HG03280 (cell line): ENCODE data around the gene SETBP1.

Experiments
- ATAC-seq: cut with Tn5 transposase; IDR thresholded peaks from one replicate; pipeline ENCODE4 v1.9.1; 2021; ENCODE audit warnings: mild to moderate bottlenecking, moderate library complexity; ENCODE audit not compliant: unreplicated experiment

The SETBP1 gene

GRCh38 chr18:45004546-45005080, 323.9 kb downstream of the SETBP1 start:
- no peak for ATAC-seq

- no peak for ATAC-seq
These were observed 326.2 kb downstream of the SETBP1 start for GRCh38 chr18:45006934-45007333.

DNA sequence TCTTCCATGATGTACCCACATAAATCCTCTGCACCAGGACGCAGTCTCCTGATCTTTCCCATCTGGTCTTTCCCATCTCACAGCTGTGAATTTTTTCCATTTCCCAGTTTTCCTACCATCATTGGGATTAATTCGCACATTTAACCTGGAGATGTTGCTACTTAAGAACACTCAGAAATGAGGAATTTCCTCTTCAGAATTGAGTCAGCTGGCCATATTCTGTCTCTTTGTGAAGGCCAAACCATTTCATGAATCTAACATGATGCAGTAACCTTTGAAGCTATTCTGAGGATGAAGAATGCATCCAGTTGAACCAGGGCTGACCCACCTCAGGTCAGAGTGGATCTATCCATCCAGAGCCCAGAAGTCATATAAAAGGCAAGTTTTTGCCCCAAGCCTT, 326.8 kb downstream of the SETBP1 start:
- ATAC-seq, result no peak

GRCh38 chr18:45008694-45009413, 328.2 kb downstream of the SETBP1 start:
- no peak for ATAC-seq

GRCh38 chr18:45009756-45010155, 329.1 kb downstream of the SETBP1 start:
- no peak for ATAC-seq

- no peak for ATAC-seq
These were observed 331.6 kb downstream of the SETBP1 start for GRCh38 chr18:45012286-45012685.

DNA sequence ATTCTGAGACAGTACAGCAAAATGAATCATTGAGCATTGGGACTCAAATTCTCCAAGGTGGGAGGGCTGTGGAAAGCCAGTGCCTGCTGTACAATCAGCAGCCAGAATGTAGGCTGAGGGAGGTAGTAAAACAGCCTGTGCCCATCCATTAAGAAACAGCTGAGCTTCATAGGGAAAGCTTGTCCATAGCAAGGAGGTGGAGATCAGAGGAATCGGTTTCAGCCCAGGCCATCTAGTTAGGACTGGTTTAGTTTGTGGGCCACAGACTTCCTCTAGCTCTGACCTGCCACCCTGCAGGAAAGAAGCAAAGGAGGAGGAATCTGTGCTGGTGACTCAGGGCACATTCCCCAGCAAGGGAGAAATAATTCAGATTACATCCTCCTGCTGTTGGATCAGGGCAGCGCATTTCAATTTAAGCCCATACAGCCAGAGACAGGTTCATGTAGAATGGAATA, 333.4 kb downstream of the SETBP1 start:
- ATAC-seq, result no peak

- no peak for ATAC-seq
These were observed 335.1 kb downstream of the SETBP1 start for GRCh38 chr18:45015788-45016128.

DNA sequence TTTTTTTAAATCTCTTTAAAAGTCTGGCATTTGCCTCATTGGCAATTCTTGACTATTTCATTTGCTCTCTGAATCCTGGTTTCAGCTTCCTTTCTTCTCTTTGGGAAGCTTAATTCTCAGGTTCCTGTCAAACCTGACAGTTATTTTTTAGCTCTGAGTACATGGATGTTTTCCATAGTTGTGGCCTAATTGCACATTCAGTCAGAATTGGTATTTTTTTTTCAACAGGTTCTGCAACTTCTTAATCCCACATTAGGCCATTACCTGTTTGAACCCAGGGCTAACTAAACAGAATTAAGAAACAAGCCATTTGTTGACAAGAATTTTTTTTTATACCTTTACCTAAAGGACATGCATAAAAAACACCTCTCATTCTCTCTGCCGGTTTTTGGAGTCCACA, 338.8 kb downstream of the SETBP1 start:
- no peak for ATAC-seq

GRCh38 chr18:45023519-45023918, 342.8 kb downstream of the SETBP1 start:
- ATAC-seq, result no peak

- no peak for ATAC-seq
These were observed 343.8 kb downstream of the SETBP1 start for GRCh38 chr18:45024357-45025088.

DNA sequence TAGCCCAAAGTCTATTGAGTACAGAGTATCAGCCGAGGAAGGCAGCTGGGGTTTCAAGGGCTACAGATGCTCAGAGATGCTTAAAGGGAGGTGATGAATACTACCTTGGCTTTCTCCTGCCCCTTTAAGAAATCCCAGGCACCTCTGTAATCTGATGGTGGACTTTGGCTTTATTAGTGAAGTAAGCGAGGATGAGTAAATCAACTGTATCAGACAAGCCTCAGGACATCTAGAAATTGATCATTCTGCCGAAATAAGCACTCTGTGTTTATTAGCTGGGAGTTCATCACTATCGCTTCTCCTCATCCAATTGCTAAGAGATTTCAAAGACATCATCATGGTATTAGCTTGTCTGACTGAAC, 344.4 kb downstream of the SETBP1 start:
- ATAC-seq, result no peak

- ATAC-seq, result no peak
These were observed 345.5 kb downstream of the SETBP1 start for GRCh38 chr18:45026162-45026561.

DNA sequence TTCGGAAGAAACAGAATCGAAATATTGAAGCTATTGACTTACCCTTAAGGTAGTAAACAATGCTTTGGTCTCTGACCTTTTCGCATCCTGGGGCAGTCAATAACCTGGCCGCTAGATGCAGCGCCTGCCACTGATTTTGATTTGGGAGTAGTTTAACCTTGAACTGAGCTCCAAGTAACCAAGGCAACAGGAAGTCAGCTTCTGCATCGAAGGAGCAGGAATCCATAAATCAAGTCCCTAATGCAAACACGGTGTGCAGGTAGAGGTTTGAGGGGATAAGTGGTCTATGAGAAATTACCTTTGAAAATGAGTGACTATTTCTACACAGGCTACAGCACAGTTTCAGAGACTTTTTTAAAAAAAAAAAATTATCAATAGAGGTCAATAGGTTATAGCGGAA, 353.5 kb downstream of the SETBP1 start:
- no peak for ATAC-seq

GRCh38 chr18:45037618-45038017, 356.9 kb downstream of the SETBP1 start:
- no peak for ATAC-seq

- no peak for ATAC-seq
These were observed 358.7 kb downstream of the SETBP1 start for GRCh38 chr18:45039376-45039775.

DNA sequence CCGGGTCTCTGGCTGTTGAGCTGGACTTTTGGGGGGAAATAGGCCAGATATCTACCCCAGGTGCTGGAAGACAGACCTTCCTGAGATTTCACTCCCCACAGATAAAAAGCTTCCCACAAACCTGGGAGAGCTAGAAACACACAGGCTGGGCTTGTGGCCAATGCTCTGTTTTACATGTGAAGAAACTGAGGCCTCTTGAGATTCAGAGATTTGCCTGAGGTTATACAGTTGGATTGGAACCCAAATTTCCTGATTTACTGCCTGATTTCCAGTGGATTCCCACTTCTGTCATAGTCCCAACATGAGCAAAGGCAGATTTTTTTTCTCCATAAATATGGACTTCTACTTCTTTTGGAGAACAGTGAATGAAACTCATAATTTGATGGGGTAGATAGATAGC, 360.2 kb downstream of the SETBP1 start:
- no peak for ATAC-seq

GRCh38 chr18:45044787-45045186, 364.1 kb downstream of the SETBP1 start:
- no peak for ATAC-seq

GRCh38 chr18:45046228-45046627, 365.5 kb downstream of the SETBP1 start:
- ATAC-seq, result no peak

DNA sequence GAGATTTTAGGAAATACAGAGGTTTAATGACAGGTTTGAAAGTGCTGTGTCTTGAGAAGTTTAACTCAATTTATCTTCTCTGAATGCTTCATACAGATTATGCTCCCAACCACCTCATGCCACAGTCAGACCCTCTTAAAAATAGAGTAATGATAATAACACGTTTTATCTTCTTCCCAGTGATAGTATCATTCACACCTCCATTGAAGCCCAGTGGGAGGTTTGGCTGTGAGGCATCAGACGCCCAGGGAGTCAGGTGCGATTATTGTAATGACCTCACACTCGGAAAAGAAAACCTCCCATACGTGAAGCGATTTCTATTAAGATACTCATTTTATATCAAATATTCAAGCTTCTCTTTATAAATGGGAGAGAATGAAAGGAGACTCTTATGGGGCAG, 366.3 kb downstream of the SETBP1 start:
- ATAC-seq, result no peak

GRCh38 chr18:45049578-45050319, 369.1 kb downstream of the SETBP1 start:
- no peak for ATAC-seq
